Aorta (tissue), 5 donors: Measurements from ENCODE around the gene MFSD2A. TPM values are rescaled to one million over a fixed set of nuclear protein-coding genes. Genes with fewer than 3 reads are reported as not detected.
"Not testable (repeated sequence)": the region's sequence is repeated elsewhere in the genome, so short reads cannot be mapped to it uniquely, and the experiment has no call there.

Source experiments
- ATAC-seq: fragments of 200-7000 bp; cut with Tn5 transposase; one replicate; pipeline ENCODE4 v1.9.1; 2022; ENCODE audit warnings: moderate library complexity; ENCODE audit not compliant: low FRiP score
- DNase-seq, 2 donors: peaks; one replicate each; pipeline ENCODE4 v3.0.0-alpha.2; 2020
- H3K27ac ChIP-seq, 2 donors: one replicate each; pipeline ENCODE4 v1.5.1; 2013; ENCODE audit warnings: low read length in 2 of 2, mild to moderate bottlenecking in 2 of 2, moderate library complexity in 2 of 2, control low read depth in 1 of 2, inconsistent platforms in 1 of 2, low read depth in 1 of 2
- H3K27me3 ChIP-seq, 2 donors: one replicate each; pipeline ENCODE4 v1.6.1; 2013; ENCODE audit warnings: control low read depth in 1 of 2, low read length in 1 of 2, mild to moderate bottlenecking in 1 of 2, moderate library complexity in 1 of 2; ENCODE audit not compliant: insufficient read depth in 2 of 2, control insufficient read depth in 1 of 2
- H3K36me3 ChIP-seq, 2 donors: one replicate each; pipeline ENCODE4 v1.6.1; 2013; ENCODE audit warnings: control low read depth in 1 of 2, low read length in 1 of 2, mild to moderate bottlenecking in 1 of 2; ENCODE audit not compliant: insufficient read depth in 2 of 2, control insufficient read depth in 1 of 2
- H3K4me1 ChIP-seq, 2 donors: one replicate each; pipeline ENCODE4 v1.6.1; 2013; ENCODE audit warnings: low read length in 2 of 2, control low read depth in 1 of 2, mild to moderate bottlenecking in 1 of 2, moderate library complexity in 1 of 2; ENCODE audit not compliant: insufficient read depth in 2 of 2, control insufficient read depth in 1 of 2
- H3K4me3 ChIP-seq, 2 donors: one replicate each; pipeline ENCODE4 v1.5.1; 2013; ENCODE audit warnings: low read length in 2 of 2, control low read depth in 1 of 2, mild to moderate bottlenecking in 1 of 2
- H3K9me3 ChIP-seq: one replicate; pipeline ENCODE4 v1.6.1; 2013; ENCODE audit warnings: mild to moderate bottlenecking, low read length; ENCODE audit not compliant: control insufficient read depth
- WGBS, 2 donors: extraction: QIAGEN DNeasy Blood & Tissue Kit; methylation state at CpG; one replicate each; pipeline ENCODE4 v1.1.7; 2013; 5-methylcytosine and 5-hydroxymethylcytosine counted together
- intact Hi-C, 2 donors: fragments of 100-400 bp; cut with DNase I; formaldehyde crosslinking; loops; one replicate each; pipeline versions ENCODE4 v1.14.2 to v1.15.0; 2022
- polyA plus RNA-seq, 2 donors: library from polyadenylated mRNA; stranded (reverse); fragments of 200-250 nt; gene quantifications; one replicate each; pipeline ENCODE4 v1.2.3, GENCODE V29; 2013
- total RNA-seq, 2 donors: library from RNA; stranded (reverse); fragmentation: NEBNext Ultra II Directional; extraction: Animal tissue kit (Norgen Biotek cat#: 25700); gene quantifications; one replicate each; pipeline ENCODE4 v1.2.1, GENCODE V29; 2021
- donor health status: healthy with polysubstance abuse.
- donor health status: Bipolar disorder and iron deficiency.
- donor health status: DM: no; HTN: no; CAD: no.
- donor health status: DM: no; HTN: no; CAD: no.
- donor health status: DM: yes; HTN: yes; CAD: no.

MFSD2A gene
- total and polyA plus RNA-seq, 4 donors, result 0.31 to 3.3 (median 1.4) TPM

GRCh38 chr1:39984480-39984879 lies 29.5 kb downstream of the MFSD2A start:
- intact Hi-C loops, H3K4me1 ChIP-seq, H3K4me3 ChIP-seq, H3K36me3 ChIP-seq, H3K27ac ChIP-seq, ATAC-seq, H3K27me3 ChIP-seq, DNase-seq, H3K9me3 ChIP-seq: not testable (repeated sequence)
- WGBS, 2 donors, result 98 to 100% methylated on average over 2 of the region's 2 CpGs

DNA sequence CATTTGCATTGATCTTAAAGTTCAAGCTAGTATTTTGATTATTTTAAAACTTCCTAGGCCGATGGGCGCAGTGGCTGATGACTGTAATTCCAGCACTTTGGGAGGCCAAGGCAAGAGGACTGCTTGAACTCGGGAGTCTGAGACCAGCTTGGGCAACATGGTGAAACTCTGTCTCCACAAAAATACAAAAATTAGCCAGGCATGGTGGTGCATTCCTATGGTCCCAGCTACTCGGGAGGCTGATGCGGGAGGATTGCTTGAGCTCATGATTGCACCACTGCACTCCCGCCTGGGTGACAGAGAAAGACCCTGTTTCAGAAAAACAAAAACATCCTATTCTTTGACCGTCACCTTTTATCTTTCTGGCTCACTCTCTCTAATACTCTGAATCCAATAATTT lies 30.0 kb downstream of the MFSD2A start:
- ATAC-seq, result no peak
- Histone ChIP-seq H3K9me3 (no peaks in the 10 kb centered on the region), H3K4me1 (no peaks in the 10 kb centered on the region), H3K4me3 (no peak overlapping the region), H3K27me3 (no peaks in the 10 kb centered on the region), H3K27ac (no peak overlapping the region), H3K36me3 (no peaks in the 10 kb centered on the region)
- 76 to 82% methylated on average over 7 of the region's 7 CpGs for WGBS, 2 donors
- intact Hi-C loops, result no loop called here
- no peak for DNase-seq

GRCh38 chr1:39987869-39988268 lies 32.9 kb downstream of the MFSD2A start:
- no peak for DNase-seq
- ATAC-seq, result no peak
- Histone ChIP-seq H3K27ac (no peak overlapping the region), H3K27me3 (no peaks in the 10 kb centered on the region), H3K9me3 (no peaks in the 10 kb centered on the region), H3K36me3 (no peaks in the 10 kb centered on the region), H3K4me1 (no peaks in the 10 kb centered on the region), H3K4me3 (no peak overlapping the region)
- WGBS, 2 donors, result 73 to 76% methylated on average over 3 of the region's 3 CpGs
- intact Hi-C loops, result no loop called here

DNA sequence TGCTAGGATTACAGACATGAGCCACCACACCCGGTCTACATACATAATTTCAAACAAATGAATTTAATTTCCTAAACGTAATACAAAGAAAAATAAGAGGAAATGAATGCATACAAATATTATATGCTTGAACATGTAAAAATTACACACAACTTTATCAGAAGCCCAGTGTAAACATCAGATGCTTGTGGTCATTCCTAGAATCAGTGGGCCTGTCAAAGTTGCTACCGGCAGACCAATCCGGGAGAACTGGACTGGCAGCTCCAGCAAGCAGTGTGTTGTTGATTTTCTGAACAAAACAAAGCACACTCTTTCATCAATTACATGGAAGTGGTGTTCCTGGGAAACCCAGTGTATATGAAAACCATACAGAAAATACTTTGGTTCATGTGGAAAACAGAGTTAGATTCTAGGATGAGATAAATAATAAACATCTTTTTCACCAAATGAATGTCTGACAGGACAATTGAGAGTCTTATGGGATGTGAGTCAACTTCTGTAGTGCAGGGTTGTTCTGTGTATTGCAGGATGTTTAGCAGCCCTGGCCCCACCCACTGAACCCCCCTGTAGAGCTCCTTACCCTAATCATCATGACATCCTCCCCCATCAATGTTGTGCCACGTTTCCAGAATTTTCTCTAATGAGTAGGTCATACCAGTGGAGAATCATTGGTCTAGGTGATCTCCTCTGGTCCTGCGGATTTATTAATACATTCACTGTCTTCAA lies 33.8 kb downstream of the MFSD2A start:
- H3K4me1 ChIP-seq, result no peaks in the 10 kb centered on the region
- no peaks in the 10 kb centered on the region for H3K36me3 ChIP-seq
- H3K4me3 ChIP-seq, result no peak overlapping the region
- no peak for DNase-seq
- no peak for ATAC-seq
- intact Hi-C loops, result no loop called here
- H3K27ac ChIP-seq, result no peak overlapping the region
- 74 to 76% methylated on average over 6 of the region's 6 CpGs for WGBS, 2 donors
- no peaks in the 10 kb centered on the region for H3K9me3 ChIP-seq
- no peaks in the 10 kb centered on the region for H3K27me3 ChIP-seq

- 88 to 91% methylated on average over 4 of the region's 4 CpGs for WGBS, 2 donors
- H3K36me3 ChIP-seq, result no peaks in the 10 kb centered on the region
- no peak overlapping the region for H3K27ac ChIP-seq
- H3K9me3 ChIP-seq, result no peaks in the 10 kb centered on the region
- ATAC-seq, result no peak
- no peaks in the 10 kb centered on the region for H3K4me1 ChIP-seq
- no peak for DNase-seq
- no peak overlapping the region for H3K4me3 ChIP-seq
- intact Hi-C loops, result no loop called here
- H3K27me3 ChIP-seq, result no peaks in the 10 kb centered on the region
Measured at GRCh38 chr1:39990428-39990827, 35.5 kb downstream of the MFSD2A start.

GRCh38 chr1:39992234-39992633 lies 37.3 kb downstream of the MFSD2A start:
- DNase-seq, result no peak
- Histone ChIP-seq H3K4me3 (no peak overlapping the region), H3K27me3 (no peaks in the 10 kb centered on the region), H3K4me1 (no peaks in the 10 kb centered on the region), H3K9me3 (no peaks in the 10 kb centered on the region), H3K27ac (no peak overlapping the region), H3K36me3 (no peaks in the 10 kb centered on the region)
- WGBS, 2 donors, result 80 to 87% methylated on average over 2 of the region's 2 CpGs
- intact Hi-C loops, result no loop called here
- no peak for ATAC-seq

DNA sequence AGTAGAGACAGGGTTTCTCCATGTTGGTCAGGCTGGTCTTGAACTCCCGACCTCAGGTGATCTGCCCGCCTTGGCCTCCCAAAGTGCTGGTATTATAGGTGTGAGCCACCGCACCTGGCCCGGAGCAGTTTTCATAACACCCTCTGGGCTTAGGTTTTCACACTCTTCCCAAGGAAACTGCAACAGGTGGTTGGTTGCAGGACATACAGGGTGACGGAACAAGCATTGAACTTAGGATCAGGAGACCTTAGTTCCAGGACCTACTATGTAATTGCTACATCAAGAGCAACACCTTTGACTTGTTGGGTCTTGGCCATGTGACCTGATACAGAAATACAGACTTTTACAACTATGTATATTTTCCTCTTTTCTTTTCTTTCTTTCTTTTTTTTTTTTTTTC lies 37.9 kb downstream of the MFSD2A start:
- Histone ChIP-seq H3K36me3 (no peaks in the 10 kb centered on the region), H3K9me3 (no peaks in the 10 kb centered on the region), H3K27me3 (no peaks in the 10 kb centered on the region), H3K4me3 (no peak overlapping the region), H3K27ac (no peak overlapping the region), H3K4me1 (no peaks in the 10 kb centered on the region)
- 90 to 91% methylated on average over 5 of the region's 5 CpGs for WGBS, 2 donors
- DNase-seq (no peak), ATAC-seq (no peak)
- intact Hi-C loops, result no loop called here

DNA sequence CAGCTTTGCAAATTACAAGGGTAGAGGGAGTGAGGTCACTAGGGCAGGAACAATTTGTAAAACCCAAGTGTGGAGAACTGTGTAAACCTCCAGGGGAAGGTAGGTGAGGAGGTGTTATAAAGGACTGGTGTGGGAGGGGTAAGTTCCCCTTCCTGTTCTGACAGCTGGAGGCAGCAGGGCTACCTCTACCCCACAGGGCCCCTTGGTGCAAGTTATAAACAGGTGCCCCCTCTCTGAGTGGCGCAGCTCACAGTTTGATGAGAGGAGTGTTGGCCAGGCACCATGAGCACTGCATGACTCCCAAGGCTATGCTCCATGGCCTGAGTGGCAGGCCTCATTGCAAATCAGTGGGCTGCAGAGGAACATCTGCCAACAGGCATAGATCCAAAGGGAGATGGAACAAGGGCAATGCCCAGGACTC lies 41.0 kb downstream of the MFSD2A start:
- no peak overlapping the region for H3K27ac ChIP-seq
- no peaks in the 10 kb centered on the region for H3K27me3 ChIP-seq
- DNase-seq (no peak), ATAC-seq (no peak)
- intact Hi-C loops, result no loop called here
- H3K36me3 ChIP-seq, result no peaks in the 10 kb centered on the region
- H3K4me1 ChIP-seq, result no peaks in the 10 kb centered on the region
- WGBS, 2 donors, result 91 to 100% methylated on average over 1 of the region's 1 CpG
- no peaks in the 10 kb centered on the region for H3K9me3 ChIP-seq
- H3K4me3 ChIP-seq, result no peak overlapping the region

- Histone ChIP-seq H3K4me1 (no peaks in the 10 kb centered on the region), H3K9me3 (no peaks in the 10 kb centered on the region), H3K27ac (no peak overlapping the region), H3K36me3 (no peaks in the 10 kb centered on the region), H3K27me3 (no peaks in the 10 kb centered on the region), H3K4me3 (no peak overlapping the region)
- intact Hi-C loops, result no loop called here
- no peak for DNase-seq
- ATAC-seq, result no peak
Measured at GRCh38 chr1:39996396-39997004, 41.6 kb downstream of the MFSD2A start.
